ENCODE data around the gene FERMT1. TPM values are rescaled to one million over a fixed set of nuclear protein-coding genes. Genes with fewer than 3 reads are reported as not detected.

The FERMT1 gene
- total and polyA plus RNA-seq, 2 donors (not counting 3 experiments of a cell fraction or from before 2014, with no cell fraction given): 0.11 to 1.5 TPM

DNA sequence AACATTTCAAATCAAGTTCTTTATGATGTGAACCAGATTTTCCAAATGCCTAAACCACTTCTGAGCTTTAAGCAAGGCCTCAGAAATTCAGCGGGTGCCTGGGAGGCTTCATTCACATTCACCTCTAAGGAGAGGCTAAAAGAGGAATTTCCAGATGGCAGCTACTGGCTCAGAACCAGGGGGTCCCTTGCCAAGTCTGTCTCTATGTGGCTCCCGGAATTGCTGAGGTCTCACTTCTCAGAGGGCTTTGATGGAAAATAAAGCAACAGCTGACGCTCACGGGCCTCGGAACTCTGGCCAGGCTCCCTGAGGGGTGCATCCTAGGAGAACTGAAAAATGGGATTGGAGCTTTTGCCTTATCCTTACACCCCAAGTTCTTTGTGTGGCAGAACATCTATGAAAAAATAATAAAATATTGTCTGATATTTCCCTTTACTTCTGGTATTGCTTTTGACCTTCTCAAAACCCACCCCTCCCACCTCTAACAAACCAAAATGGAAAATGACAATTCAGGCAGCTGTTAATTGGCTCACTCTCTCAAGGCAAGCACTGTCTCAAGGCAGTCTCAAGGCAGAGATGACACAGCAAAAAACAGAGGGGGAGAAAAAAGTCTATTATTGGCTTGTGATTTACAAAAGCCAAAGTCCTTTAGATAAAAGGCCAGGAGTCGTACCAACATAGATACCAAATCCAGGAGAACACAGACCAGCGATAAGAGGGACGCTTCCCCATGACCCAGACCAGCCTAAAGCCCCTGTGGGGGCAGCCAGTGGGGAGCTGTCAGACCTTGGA, 47.2 kb downstream of the FERMT1 start:
- no TSS peak for BruUV-seq (replicated peaks)
- no peak overlapping the region for H2AFZ ChIP-seq (ENCODE audit: low read depth, low read length)
- no peak for DNase-seq (ENCODE audit: low read depth, low spot score)
- H3K27ac ChIP-seq (ENCODE audit: insufficient read depth, low read depth, low read length): no peak overlapping the region
- intact Hi-C loops (cut with micrococcal nuclease) (loop anchor here (5.0 kb wide), 1 partner anchor 288 kb away; no protein-coding TSS in a partner anchor), dilution Hi-C loops (cut with MboI; ENCODE audit: extremely low pct_ligation_motif_present, low sequenced_read_pairs) (no loop called here)
- POLR2A ChIA-PET: no interaction called here
- H3K79me2 ChIP-seq (ENCODE audit: control insufficient read depth, insufficient read depth, low read length): no peaks in the 10 kb centered on the region
- no peak for FAIRE-seq
- no peak overlapping the region for H3K4me2 ChIP-seq (ENCODE audit: insufficient read depth, low read length)
- no peaks in the 10 kb centered on the region for H3K9me3 ChIP-seq (replicated peaks; ENCODE audit: control insufficient read depth, insufficient read depth, low read length)
- H4K20me1 ChIP-seq (replicated peaks; ENCODE audit: control insufficient read depth, extremely low read depth, insufficient read depth, low read length): no peaks in the 10 kb centered on the region
- H3K4me1 ChIP-seq (ENCODE audit: control insufficient read depth, extremely low read depth, insufficient read depth, low read length): no peaks in the 10 kb centered on the region
- no peak for TF ChIP-seq POLR2A (IDR thresholded peaks at IDR 0.05; ENCODE audit: low read depth, low read length)
- TF ChIP-seq, protein P1, sequence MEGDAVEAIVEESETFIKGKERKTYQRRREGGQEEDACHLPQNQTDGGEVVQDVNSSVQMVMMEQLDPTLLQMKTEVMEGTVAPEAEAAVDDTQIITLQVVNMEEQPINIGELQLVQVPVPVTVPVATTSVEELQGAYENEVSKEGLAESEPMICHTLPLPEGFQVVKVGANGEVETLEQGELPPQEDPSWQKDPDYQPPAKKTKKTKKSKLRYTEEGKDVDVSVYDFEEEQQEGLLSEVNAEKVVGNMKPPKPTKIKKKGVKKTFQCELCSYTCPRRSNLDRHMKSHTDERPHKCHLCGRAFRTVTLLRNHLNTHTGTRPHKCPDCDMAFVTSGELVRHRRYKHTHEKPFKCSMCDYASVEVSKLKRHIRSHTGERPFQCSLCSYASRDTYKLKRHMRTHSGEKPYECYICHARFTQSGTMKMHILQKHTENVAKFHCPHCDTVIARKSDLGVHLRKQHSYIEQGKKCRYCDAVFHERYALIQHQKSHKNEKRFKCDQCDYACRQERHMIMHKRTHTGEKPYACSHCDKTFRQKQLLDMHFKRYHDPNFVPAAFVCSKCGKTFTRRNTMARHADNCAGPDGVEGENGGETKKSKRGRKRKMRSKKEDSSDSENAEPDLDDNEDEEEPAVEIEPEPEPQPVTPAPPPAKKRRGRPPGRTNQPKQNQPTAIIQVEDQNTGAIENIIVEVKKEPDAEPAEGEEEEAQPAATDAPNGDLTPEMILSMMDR (IDR thresholded peaks at IDR 0.05; ENCODE audit: extremely low read depth in 1 of 2, insufficient read depth in 1 of 2, low read depth in 1 of 2, low read length in 2 of 2): no peak
- no peak for TF ChIP-seq JUN (IDR thresholded peaks at IDR 0.05; ENCODE audit: borderline replicate concordance, insufficient read depth, insufficient read length, low read depth)
- no peak for TF ChIP-seq MYC (IDR thresholded peaks at IDR 0.05; ENCODE audit: low read depth, low read length)
- TF ChIP-seq EZH2 (IDR thresholded peaks at IDR 0.05; ENCODE audit: borderline replicate concordance, low read depth, low read length, severe bottlenecking): no peak
- TF ChIP-seq GATA2 (IDR thresholded peaks at IDR 0.05; ENCODE audit: insufficient read depth, insufficient read length, low read depth, low read length): no peak
- no peak for TF ChIP-seq FOS (IDR thresholded peaks at IDR 0.05; ENCODE audit: borderline replicate concordance, insufficient read depth, low read length)
- TF ChIP-seq, protein P2, sequence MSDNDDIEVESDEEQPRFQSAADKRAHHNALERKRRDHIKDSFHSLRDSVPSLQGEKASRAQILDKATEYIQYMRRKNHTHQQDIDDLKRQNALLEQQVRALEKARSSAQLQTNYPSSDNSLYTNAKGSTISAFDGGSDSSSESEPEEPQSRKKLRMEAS (IDR thresholded peaks at IDR 0.05; ENCODE audit: insufficient read depth, insufficient read length): no peak
- no peak for TF ChIP-seq POLR2AphosphoS5 (IDR thresholded peaks at IDR 0.05; ENCODE audit: insufficient read depth, low read depth, low read length)
- H3K9ac ChIP-seq (replicated peaks; ENCODE audit: extremely low read depth, insufficient read depth, low read length): no peak overlapping the region
- H3K27me3 ChIP-seq (ENCODE audit: control insufficient read depth in 2 of 2, insufficient read depth in 2 of 2, low read length in 2 of 2): no peaks in the 10 kb centered on the region
- CTCF ChIA-PET: interaction anchor here (0.5 to 9.1 kb wide), 11 partner anchors 9 to 672 kb away, joined by 3 to 191 read pairs (median 4); partner anchors contain the start of gene LRRN4
- no peak overlapping the region for H3K4me3 ChIP-seq (replicated peaks in 1 of 3; ENCODE audit: insufficient read depth in 1 of 3, low read depth in 1 of 3, low read length in 3 of 3)
- no peaks in the 10 kb centered on the region for H3K9me1 ChIP-seq (replicated peaks; ENCODE audit: control insufficient read depth, extremely low read depth, insufficient read depth, low read length)
- H3K36me3 ChIP-seq (ENCODE audit: control insufficient read depth in 2 of 2, extremely low read depth in 1 of 2, insufficient read depth in 2 of 2, low read length in 2 of 2): no peaks in the 10 kb centered on the region

All from endothelial cell of umbilical vein (primary cell).